ENCODE measurements around the gene B3GAT1. TPM values are rescaled to one million over a fixed set of nuclear protein-coding genes. Genes with fewer than 3 reads are reported as not detected.

The B3GAT1 gene
- total and polyA plus RNA-seq, 2 experiments from 2014 or later = 4.8 to 28.3 TPM

DNA sequence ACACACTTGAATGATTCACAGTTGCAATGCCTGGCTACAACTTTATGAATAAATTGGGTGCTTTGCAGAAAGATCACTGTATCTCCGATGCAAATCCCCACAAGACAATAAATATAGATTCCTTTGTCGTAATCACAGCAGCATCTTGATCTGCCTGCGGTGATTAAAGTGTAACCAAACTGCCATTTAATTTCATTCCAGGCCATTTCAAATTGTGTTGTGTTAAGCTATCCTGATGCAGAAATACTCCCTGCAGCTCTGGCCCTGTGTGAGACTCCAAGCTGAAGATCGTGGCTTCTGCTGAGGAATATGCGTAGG, 40.8 kb upstream of the B3GAT1 start:
- no peaks in the 10 kb centered on the region for H3K36me3 Mint-ChIP-seq (ENCODE audit: low read depth)
- no peaks in the 10 kb centered on the region for H3K27me3 ChIP-seq (ENCODE audit: insufficient read depth)

More for the DNA sequence above, 40.8 kb upstream of the B3GAT1 start:
- Histone ChIP-seq H3K4me3 (no peak overlapping the region), H3K9me2 (ENCODE audit: insufficient read depth) (no peaks in the 10 kb centered on the region), H2AFZ (no peak overlapping the region), H3K4me2 (no peak overlapping the region), H3K36me3 (ENCODE audit: insufficient read depth) (no peaks in the 10 kb centered on the region), H3K79me2 (replicated peaks; ENCODE audit: insufficient read depth) (no peaks in the 10 kb centered on the region), H3K27ac (ENCODE audit: low read depth) (no peak overlapping the region), H3K4me1 (ENCODE audit: insufficient read depth) (no peaks in the 10 kb centered on the region), H4K20me1 (replicated peaks; ENCODE audit: insufficient read depth) (no peaks in the 10 kb centered on the region), H3F3A (replicated peaks; ENCODE audit: low read depth) (no peaks in the 10 kb centered on the region)
- TF ChIP-seq STAT1 (IDR thresholded peaks at IDR 0.05; ENCODE audit: unreplicated experiment) (no peak), POLR2AphosphoS5 (IDR thresholded peaks at IDR 0.05; ENCODE audit: low read depth) (no peak), ZNF331 (CRISPR knock-in tag; IDR thresholded peaks at IDR 0.05; ENCODE audit: low read depth) (no peak), EZH2 (IDR thresholded peaks at IDR 0.05; ENCODE audit: low read depth, unreplicated experiment) (no peak), EZH2phosphoT487 (IDR thresholded peaks at IDR 0.05; ENCODE audit: unreplicated experiment) (no peak), CREB1 (CRISPR knock-in tag; IDR thresholded peaks at IDR 0.05; ENCODE audit: low read depth) (no peak), JUNB (IDR thresholded peaks at IDR 0.05; ENCODE audit: unreplicated experiment) (no peak), ZNF114 (CRISPR knock-in tag; IDR thresholded peaks at IDR 0.05) (no peak), NANOG (IDR thresholded peaks at IDR 0.05; ENCODE audit: borderline replicate concordance) (no peak)
- TF ChIP-seq, protein P1, sequence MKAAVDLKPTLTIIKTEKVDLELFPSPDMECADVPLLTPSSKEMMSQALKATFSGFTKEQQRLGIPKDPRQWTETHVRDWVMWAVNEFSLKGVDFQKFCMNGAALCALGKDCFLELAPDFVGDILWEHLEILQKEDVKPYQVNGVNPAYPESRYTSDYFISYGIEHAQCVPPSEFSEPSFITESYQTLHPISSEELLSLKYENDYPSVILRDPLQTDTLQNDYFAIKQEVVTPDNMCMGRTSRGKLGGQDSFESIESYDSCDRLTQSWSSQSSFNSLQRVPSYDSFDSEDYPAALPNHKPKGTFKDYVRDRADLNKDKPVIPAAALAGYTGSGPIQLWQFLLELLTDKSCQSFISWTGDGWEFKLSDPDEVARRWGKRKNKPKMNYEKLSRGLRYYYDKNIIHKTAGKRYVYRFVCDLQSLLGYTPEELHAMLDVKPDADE (IDR thresholded peaks at IDR 0.05) = no peak
- TF ChIP-seq, protein P2, sequence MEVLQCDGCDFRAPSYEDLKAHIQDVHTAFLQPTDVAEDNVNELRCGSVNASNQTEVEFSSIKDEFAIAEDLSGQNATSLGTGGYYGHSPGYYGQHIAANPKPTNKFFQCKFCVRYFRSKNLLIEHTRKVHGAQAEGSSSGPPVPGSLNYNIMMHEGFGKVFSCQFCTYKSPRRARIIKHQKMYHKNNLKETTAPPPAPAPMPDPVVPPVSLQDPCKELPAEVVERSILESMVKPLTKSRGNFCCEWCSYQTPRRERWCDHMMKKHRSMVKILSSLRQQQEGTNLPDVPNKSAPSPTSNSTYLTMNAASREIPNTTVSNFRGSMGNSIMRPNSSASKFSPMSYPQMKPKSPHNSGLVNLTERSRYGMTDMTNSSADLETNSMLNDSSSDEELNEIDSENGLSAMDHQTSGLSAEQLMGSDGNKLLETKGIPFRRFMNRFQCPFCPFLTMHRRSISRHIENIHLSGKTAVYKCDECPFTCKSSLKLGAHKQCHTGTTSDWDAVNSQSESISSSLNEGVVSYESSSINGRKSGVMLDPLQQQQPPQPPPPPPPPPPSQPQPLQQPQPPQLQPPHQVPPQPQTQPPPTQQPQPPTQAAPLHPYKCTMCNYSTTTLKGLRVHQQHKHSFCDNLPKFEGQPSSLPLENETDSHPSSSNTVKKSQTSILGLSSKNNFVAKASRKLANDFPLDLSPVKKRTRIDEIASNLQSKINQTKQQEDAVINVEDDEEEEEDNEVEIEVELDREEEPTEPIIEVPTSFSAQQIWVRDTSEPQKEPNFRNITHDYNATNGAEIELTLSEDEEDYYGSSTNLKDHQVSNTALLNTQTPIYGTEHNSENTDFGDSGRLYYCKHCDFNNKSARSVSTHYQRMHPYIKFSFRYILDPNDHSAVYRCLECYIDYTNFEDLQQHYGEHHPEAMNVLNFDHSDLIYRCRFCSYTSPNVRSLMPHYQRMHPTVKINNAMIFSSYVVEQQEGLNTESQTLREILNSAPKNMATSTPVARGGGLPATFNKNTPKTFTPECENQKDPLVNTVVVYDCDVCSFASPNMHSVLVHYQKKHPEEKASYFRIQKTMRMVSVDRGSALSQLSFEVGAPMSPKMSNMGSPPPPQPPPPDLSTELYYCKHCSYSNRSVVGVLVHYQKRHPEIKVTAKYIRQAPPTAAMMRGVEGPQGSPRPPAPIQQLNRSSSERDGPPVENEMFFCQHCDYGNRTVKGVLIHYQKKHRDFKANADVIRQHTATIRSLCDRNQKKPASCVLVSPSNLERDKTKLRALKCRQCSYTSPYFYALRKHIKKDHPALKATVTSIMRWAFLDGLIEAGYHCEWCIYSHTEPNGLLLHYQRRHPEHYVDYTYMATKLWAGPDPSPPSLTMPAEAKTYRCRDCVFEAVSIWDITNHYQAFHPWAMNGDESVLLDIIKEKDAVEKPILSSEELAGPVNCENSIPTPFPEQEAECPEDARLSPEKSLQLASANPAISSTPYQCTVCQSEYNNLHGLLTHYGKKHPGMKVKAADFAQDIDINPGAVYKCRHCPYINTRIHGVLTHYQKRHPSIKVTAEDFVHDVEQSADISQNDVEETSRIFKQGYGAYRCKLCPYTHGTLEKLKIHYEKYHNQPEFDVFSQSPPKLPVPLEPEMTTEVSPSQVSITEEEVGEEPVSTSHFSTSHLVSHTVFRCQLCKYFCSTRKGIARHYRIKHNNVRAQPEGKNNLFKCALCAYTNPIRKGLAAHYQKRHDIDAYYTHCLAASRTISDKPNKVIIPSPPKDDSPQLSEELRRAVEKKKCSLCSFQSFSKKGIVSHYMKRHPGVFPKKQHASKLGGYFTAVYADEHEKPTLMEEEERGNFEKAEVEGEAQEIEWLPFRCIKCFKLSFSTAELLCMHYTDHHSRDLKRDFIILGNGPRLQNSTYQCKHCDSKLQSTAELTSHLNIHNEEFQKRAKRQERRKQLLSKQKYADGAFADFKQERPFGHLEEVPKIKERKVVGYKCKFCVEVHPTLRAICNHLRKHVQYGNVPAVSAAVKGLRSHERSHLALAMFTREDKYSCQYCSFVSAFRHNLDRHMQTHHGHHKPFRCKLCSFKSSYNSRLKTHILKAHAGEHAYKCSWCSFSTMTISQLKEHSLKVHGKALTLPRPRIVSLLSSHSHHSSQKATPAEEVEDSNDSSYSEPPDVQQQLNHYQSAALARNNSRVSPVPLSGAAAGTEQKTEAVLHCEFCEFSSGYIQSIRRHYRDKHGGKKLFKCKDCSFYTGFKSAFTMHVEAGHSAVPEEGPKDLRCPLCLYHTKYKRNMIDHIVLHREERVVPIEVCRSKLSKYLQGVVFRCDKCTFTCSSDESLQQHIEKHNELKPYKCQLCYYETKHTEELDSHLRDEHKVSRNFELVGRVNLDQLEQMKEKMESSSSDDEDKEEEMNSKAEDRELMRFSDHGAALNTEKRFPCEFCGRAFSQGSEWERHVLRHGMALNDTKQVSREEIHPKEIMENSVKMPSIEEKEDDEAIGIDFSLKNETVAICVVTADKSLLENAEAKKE (CRISPR knock-in tag; IDR thresholded peaks at IDR 0.05) = no peak
- TF ChIP-seq, protein P3, sequence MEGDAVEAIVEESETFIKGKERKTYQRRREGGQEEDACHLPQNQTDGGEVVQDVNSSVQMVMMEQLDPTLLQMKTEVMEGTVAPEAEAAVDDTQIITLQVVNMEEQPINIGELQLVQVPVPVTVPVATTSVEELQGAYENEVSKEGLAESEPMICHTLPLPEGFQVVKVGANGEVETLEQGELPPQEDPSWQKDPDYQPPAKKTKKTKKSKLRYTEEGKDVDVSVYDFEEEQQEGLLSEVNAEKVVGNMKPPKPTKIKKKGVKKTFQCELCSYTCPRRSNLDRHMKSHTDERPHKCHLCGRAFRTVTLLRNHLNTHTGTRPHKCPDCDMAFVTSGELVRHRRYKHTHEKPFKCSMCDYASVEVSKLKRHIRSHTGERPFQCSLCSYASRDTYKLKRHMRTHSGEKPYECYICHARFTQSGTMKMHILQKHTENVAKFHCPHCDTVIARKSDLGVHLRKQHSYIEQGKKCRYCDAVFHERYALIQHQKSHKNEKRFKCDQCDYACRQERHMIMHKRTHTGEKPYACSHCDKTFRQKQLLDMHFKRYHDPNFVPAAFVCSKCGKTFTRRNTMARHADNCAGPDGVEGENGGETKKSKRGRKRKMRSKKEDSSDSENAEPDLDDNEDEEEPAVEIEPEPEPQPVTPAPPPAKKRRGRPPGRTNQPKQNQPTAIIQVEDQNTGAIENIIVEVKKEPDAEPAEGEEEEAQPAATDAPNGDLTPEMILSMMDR (conservative IDR thresholded peaks at IDR 0.05; ENCODE audit: low read depth in 2 of 2) = no peak
- TF ChIP-seq, protein P4, sequence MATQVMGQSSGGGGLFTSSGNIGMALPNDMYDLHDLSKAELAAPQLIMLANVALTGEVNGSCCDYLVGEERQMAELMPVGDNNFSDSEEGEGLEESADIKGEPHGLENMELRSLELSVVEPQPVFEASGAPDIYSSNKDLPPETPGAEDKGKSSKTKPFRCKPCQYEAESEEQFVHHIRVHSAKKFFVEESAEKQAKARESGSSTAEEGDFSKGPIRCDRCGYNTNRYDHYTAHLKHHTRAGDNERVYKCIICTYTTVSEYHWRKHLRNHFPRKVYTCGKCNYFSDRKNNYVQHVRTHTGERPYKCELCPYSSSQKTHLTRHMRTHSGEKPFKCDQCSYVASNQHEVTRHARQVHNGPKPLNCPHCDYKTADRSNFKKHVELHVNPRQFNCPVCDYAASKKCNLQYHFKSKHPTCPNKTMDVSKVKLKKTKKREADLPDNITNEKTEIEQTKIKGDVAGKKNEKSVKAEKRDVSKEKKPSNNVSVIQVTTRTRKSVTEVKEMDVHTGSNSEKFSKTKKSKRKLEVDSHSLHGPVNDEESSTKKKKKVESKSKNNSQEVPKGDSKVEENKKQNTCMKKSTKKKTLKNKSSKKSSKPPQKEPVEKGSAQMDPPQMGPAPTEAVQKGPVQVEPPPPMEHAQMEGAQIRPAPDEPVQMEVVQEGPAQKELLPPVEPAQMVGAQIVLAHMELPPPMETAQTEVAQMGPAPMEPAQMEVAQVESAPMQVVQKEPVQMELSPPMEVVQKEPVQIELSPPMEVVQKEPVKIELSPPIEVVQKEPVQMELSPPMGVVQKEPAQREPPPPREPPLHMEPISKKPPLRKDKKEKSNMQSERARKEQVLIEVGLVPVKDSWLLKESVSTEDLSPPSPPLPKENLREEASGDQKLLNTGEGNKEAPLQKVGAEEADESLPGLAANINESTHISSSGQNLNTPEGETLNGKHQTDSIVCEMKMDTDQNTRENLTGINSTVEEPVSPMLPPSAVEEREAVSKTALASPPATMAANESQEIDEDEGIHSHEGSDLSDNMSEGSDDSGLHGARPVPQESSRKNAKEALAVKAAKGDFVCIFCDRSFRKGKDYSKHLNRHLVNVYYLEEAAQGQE (IDR thresholded peaks at IDR 0.05; ENCODE audit: unreplicated experiment) = no peak
- Mint-ChIP-seq H3K4me1 (no peaks in the 10 kb centered on the region; the same call in 2 of the 3 replicates), H3K9me3 (no peaks in the 10 kb centered on the region), H3K4me3 (no peak overlapping the region), H3K27me3 (ENCODE audit: insufficient read depth, low read depth, poor library complexity) (peaks cover 2% of the 10 kb centered on the region), H3K27ac (no peak overlapping the region)
- no peak for ATAC-seq
- DNase-seq (ENCODE audit: low spot score) = no peak
